Skin epidermis (tissue), 12 donors: ENCODE data around the gene TMTC4.

Experiments used
- H3K27ac ChIP-seq, 21 experiments: fragments of 200-600 bp; sonication (generic) in 11 of 21; one replicate each; pipeline ENCODE4 v1.5.0; 2020; ENCODE audit warnings: mild to moderate bottlenecking in 3 of 21, inconsistent platforms in 2 of 21, moderate library complexity in 2 of 21
- H3K4me3 ChIP-seq, 7 experiments: fragments of 200-600 bp; sonication (generic) in 2 of 7; one replicate each; pipeline ENCODE4 v1.5.0; 2020; ENCODE audit warnings: inconsistent platforms in 2 of 7, mild to moderate bottlenecking in 2 of 7, moderate library complexity in 1 of 7

TMTC4 gene

DNA sequence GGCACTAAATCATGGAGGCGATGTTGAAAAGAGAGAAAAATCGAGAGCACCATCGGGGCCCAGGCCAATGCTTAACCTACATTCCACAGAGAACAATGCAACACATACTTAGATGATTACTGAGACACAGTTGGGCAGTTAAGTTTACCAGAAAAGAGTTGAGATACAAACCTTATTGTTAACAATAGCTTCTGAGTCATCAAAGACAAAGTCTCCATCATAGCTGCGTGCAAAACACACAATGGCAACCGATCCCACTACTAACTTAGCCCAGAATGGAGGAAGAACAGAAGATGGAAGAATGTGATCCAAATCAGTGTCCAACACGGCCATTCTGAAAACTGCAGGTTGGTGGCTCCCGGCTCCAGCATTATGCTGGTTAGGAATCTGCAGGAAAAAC lies 6.2 kb downstream of the TMTC4 start:
- Histone ChIP-seq H3K27ac (no peak overlapping the region), H3K4me3 (no peak overlapping the region)

DNA sequence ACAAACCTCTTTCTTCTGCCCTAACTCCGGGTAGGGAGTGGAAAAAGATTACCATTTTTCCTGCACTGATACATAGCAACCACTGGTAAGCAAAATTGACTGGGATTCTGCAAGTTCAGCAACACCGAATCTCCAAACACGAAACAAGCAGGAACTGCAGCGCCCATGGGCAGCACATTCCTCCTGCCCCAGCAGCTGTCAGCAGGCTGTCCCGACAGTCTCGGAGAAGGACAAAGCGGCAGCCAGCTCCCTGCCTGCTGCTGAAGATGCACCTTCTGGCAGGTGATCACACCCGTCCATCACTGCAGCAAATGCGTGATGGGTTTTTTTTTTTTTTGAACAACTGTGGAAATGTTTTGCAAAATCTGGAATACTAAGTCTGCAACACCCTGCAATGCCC lies 6.7 kb downstream of the TMTC4 start:
- H3K27ac ChIP-seq = no peak overlapping the region

DNA sequence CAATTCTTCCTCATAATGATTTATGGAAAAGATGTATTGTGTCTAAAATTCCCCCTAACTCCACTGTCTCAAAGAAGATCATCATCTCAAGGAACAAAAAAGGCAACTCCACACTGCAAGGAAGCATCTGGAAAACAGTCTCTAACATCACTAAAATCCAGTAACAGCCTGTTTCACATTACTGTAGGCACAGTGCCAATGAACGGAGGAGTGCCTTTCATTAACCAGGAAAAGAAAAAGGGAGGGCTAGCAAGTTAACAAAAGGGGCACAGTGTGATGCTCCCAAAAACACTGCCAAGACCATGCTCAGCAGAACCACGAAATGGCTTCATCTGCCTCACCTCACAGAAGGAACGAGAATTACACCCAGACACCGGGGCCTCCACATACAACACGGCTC lies 8.5 kb downstream of the TMTC4 start:
- Histone ChIP-seq H3K4me3 (no peak overlapping the region), H3K27ac (no peak overlapping the region)

More for the DNA sequence above, 6.7 kb downstream of the TMTC4 start:
- no peak overlapping the region for H3K4me3 ChIP-seq

DNA sequence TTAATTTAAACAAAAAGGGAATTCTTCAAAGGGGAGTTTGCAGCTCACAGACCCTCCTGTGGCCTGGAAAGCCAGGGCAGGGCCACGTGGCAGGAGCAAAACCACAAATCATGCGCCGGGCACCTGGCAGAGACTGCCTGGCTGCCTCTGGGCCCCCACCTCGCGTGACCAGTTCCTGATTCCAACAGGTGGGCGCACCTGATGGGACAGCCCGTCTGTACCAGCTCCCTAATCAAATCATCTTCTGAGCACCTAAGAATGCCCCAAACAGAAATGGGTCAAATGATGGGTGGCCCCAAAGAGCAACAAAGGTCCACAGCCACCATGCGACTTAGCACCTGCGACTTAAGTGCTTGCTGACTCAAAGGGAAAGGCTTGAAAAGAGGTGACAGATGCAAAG lies 9.2 kb downstream of the TMTC4 start:
- no peak overlapping the region for H3K27ac ChIP-seq

DNA sequence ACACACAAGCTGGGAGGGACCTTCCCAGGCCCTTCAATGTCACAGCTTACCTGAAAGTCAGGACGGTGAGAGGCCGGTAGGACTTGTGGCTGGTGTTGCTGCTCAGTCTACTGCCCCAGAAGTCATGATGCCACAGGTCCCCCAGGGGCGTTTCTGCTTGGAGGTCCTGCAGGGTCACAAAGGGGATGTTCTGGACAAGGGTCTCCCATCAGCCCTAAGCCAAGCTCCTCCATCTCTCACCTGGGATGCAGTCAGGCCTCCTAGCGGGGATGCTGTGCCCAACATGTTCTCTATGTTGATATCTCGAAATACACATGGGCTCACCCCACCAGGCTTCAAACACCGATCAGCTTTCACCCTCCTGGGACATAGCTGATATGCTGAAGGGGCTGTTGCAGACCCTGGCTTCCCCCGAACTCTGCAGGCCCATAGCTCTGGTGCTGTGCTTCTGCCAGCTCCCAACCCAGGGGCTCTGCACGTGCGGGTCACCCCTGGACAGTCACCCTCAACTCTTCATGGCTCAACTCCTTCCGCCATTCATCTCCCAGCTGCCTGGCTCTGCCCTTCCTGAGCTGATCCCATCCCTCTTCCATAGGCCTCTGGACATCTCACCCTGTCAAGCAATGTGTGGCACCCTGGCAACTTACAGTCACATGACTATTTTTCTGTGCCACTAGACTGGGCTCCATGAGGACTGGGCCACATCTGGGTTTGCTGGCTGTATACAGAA lies 10.3 kb downstream of the TMTC4 start:
- Histone ChIP-seq H3K4me3 (no peak overlapping the region), H3K27ac (no peak overlapping the region)

More for the DNA sequence above, 9.2 kb downstream of the TMTC4 start:
- no peak overlapping the region for H3K4me3 ChIP-seq

DNA sequence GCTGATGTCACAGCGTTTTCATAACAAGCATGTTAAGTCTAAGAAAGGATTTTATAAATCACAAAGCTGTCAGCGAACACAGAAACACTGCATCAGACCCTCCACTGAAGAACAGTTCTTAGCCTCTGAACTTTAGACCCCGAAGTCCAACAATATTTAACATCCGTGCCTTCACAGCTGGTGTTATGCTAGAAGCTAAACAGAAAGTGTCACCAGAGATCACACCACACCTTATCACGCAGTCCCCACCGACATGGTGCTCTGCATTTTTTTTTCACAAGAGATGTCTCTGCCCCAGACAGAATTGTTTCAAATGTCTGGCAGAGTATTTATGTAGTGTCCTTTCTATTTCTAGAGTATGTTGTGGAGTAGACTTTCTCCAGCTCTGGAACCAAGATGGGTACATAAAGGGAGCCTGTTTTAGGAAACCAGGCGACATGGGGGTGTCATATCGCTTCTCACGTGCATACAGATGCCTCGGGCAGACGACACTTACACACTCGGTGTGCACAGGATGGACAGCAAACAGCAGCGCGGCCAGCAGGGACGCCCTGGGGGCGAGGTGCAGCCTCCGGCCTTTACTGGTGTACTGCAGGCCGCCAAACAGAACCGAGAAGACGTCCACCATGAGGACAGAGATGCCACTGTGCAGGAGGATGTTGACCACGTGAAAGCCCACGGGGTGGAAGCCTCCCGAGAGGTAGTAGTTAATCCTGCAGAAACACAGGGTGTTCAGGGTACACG lies 12.0 kb downstream of the TMTC4 start:
- Histone ChIP-seq H3K4me3 (no peak overlapping the region), H3K27ac (no peak overlapping the region)

DNA sequence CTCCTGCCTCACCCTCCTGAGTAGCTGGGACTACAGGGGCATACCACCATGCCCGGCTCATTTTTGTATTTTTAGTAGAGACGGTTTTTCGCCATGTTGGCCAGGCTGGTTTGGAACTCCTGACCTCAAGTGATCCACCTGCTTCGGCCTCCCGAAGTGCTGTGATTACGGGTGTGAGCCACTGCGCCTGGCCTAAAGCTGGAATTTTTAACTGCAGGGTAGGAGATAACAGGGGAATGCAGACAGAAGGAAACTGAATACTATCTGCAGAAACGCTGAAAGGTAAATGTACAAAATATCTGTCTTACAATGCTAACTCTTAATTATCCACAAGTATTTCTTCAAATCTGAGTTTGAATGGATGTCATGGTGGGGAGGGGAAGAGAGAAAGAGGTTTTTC lies 13.8 kb downstream of the TMTC4 start:
- Histone ChIP-seq H3K4me3 (no peak overlapping the region), H3K27ac (no peak overlapping the region)

DNA sequence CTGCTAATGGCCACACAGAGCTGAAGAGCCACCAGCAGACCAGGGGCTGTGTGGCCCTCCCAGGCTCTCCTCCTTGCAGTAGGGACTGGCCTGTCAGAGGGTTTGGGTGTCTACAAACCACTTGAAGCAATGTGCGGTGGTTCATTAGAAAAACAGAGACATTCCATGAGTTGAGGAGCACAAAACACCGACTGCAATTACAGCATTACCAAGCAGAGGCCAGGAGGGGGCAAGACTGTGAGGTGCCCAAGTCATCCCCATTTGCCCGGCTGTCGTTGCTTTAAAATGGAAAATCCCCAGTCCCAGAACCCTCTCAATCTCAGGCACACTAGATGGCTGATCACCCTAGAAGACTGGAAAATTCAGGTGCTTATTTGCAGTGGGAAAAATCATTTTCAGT lies 15.0 kb downstream of the TMTC4 start:
- H3K27ac ChIP-seq = no peak overlapping the region
- H3K4me3 ChIP-seq = no peak overlapping the region

DNA sequence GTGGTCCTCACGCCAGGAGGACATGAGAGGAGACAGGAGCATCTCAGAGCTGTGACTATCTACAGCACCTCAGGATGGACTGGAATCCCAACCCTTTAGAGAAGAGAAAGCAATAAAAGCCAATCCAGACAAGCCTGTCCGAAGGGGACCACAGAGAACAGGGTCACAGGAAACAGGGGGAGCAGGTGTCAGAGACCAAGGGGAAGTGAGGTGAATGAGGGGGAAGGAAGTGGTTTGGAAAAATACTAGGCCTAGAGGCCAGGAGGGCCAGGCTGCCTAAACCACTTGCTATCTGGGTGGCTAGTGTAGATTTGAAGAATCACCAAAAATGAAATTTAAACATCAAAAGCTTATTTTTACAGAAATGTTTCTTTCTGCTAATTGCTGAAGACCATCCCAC lies 16.2 kb downstream of the TMTC4 start:
- Histone ChIP-seq H3K4me3 (no peak overlapping the region), H3K27ac (no peak overlapping the region)

DNA sequence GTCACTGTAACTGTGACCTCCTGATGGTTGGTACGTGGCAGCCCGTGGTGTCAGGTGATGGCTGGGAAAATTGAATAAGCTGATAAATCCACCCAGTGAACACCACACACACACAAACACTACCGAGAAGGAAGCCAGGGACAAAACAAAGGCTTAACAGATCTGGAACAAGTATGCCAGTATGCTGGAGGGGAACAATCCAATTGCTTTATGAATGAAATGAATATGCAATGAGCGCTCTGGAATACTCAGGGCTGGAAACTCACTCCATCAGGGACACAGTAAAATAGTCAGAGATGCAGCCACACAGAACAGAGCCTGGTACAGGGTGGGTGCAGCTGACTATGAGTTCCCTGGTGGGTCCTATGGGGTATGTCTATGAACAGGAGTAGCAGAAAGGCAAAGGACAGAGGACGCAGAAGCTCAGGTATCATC lies 16.7 kb downstream of the TMTC4 start:
- H3K4me3 ChIP-seq = no peak overlapping the region
- no peak overlapping the region for H3K27ac ChIP-seq

DNA sequence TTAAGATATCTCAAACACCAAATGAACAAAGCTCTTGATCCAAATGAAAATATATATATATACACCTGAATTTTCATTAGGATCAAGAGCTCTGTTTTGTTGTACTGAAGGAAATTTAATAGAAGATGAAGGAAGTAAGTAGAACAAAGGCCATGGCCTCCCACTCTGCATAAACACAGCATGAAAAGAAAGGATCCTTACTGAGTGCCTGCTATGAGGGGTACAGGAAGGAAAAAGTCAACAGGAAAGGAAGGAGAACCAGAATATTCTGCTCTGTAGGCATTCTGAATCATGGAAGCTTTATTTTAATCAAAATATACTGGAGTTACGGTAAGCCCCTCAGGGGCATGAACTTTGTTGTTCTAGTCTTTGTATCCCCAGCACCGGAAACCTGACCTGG lies 22.1 kb downstream of the TMTC4 start:
- Histone ChIP-seq H3K4me3 (no peak overlapping the region), H3K27ac (no peak overlapping the region)

DNA sequence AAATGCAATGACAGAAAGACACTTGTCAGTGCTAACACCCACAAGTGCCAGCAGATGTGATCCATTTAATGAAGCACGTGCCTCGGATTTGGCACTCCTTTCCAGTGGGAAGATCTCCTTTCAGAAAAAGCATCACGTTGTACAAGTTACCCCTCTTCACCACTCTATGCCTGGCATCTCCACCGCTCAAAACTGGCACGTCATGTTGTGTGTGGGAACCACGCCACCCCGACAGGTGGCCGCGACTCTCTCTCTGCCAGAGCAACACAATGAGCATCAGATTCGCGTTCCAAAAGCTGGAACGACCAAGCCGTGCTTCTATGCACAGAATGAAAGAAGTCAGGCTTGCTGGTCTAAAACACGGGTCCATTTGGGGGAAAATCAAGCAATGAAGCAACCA lies 24.3 kb downstream of the TMTC4 start:
- Histone ChIP-seq H3K4me3 (no peak overlapping the region), H3K27ac (no peak overlapping the region)

DNA sequence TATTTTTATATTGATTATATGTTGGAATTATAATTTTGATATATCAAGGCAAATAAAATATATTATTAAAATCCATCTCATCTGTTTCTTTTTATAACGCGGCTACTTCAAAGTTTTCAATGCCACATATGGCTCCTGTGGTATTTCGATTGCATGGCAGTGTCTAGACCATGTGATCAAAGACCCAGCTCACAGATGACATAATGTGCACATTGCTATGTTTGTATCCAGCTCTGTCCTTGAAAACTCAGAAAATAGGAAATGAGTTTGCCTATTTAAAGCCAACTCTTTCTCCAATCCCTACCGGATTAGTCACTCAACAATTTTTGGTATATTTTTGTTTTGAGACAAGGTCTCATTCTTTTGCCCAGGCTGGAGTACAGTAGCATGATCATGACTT lies 26.2 kb downstream of the TMTC4 start:
- Histone ChIP-seq H3K4me3 (no peak overlapping the region), H3K27ac (no peak overlapping the region)

DNA sequence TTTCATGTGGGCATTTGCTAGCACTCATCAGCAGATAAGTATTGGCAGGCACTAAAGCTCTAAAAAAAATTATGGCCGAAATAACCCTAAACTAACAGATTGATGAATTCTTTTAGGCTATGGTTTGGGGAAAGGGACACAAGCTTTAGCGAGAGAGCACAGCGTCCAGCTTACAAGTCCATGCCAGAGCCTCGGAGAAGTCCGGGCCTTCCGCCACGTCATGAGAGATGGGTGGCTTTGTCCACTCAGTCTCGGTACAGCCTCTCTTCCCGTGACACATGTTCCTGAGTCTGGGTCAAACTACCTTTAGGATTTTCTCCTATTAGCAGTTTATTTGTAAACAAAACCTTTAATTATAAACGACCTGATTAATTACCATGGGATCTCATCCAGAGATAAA lies 27.7 kb downstream of the TMTC4 start:
- no peak overlapping the region for H3K4me3 ChIP-seq
- H3K27ac ChIP-seq = no peak overlapping the region

DNA sequence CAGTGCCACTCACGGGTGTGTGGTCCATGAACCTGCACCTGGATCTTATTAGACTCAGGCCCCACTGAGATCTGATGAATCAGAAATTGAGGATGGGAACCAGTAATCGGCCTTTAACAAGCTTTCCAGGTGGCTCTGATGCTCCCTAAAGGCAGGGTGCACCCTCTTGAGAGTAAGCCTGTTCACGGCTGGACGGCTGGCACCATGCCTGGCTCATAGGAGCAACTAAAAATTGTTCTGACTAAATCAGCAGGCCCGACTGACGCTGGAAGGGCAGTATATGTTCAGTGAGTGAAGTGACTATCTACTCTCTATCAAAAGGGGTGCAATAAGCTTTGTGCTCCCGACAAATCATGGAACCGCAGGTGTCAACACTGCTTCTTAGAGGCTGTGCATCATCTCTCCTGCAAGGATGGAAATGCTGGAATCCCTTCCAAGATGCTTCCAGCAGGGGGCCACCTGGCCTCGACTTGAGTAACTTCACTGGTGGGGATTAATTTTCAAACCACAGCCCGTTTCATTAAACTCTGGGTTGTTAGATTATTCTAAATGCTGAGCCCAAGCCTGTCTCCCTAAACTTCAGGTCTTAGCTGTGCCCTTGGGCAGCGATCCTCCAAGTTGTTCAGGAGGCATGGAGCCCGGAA lies 28.4 kb downstream of the TMTC4 start:
- Histone ChIP-seq H3K27ac (no peak overlapping the region), H3K4me3 (no peak overlapping the region)

DNA sequence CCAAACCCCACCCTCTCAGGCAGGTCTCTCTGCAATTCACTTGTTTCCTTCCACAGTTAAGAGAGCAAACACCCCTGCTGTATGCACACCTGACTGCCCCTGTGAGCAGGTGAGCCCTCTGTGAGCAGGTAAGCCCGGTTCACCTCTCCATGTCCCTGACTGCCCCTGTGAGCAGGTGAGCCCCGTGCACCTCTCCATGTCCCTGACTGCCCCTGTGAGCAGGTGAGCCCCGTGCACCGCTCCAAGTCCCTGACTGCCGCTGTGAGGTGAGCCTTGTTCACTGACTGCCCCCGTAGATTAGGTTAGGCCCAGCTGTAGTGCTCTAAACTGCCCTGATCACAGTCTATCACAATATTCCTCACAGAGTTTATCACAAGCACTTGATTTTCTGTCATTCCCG lies 29.2 kb downstream of the TMTC4 start:
- H3K27ac ChIP-seq = no peak overlapping the region
- H3K4me3 ChIP-seq = no peak overlapping the region

DNA sequence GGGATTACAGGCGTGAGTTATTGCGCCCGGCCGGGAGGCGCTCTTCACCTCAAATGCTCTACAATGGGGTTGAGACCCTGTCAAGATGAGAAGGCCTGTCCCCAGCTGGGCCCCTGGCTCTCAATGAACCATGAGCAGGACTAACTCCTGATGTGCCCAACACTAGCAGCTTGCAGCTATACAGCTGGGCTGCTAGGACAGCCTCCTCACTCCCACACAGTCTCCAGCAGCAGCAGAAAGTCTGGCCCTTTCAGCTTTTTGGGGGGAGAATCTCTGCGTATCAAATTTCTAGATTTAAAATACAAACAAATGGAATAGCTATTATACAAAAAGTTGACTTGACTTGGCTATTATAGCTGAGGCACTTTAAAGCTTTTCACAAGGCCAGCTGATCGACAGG lies 30.2 kb downstream of the TMTC4 start:
- Histone ChIP-seq H3K4me3 (no peak overlapping the region), H3K27ac (no peak overlapping the region)

DNA sequence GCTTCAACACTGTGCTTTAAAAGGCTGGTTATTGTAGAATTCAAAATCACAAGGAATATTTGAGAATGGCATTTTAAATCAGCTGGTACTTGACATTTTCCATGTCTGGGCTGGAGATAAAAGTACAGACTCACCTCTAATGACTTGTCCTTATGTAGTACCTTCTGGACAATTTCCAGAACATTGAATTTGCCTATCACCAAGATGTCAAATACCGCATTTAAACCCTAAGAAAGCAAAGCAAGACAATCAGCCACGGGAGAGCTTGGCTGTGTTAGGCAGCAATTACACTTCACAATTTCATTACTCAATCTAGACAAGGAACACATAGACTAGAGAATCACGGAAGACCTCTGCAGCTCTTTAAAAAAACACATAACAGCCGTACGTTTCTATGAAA lies 36.8 kb downstream of the TMTC4 start:
- no peak overlapping the region for H3K27ac ChIP-seq
- no peak overlapping the region for H3K4me3 ChIP-seq

DNA sequence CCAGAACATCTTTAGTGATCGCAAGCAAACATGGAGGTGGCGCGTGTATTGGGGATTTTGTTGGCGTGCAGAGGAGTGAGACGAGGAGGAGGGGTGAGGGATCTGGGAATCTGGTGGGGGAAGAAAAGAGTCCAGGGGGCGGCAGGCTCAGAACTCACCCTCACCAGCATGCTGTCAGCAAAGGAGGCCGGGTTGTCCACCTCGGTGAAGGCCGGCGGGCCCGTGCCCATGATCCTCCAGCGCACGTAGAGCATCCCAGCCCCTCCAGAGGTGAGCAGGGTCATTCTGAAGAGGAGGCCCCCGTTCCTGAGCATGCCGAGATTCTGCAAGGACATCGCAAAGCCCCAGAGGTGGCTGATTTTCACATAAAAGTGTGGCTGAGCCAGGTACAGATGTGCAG lies 37.2 kb downstream of the TMTC4 start:
- Histone ChIP-seq H3K27ac (no peak overlapping the region), H3K4me3 (no peak overlapping the region)

DNA sequence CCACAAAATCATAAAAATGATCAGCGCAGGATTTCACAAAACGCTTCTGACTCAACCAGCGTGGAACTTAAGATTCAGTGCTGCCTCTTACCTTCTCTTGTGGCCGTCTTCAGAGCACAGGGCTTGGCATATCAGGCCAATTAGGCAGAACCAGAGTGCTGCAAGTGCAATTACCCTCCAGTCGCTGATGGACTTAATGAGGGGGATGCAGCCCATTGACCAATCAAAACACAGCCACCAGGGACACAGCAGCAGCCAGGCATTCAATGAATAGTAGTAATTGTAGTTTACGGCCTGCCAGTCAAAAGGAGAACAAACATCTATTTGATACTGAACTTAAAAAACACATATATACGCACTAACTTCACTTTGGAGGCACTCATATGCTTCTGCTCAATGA lies 38.2 kb downstream of the TMTC4 start:
- H3K4me3 ChIP-seq = no peak overlapping the region
- H3K27ac ChIP-seq = no peak overlapping the region

DNA sequence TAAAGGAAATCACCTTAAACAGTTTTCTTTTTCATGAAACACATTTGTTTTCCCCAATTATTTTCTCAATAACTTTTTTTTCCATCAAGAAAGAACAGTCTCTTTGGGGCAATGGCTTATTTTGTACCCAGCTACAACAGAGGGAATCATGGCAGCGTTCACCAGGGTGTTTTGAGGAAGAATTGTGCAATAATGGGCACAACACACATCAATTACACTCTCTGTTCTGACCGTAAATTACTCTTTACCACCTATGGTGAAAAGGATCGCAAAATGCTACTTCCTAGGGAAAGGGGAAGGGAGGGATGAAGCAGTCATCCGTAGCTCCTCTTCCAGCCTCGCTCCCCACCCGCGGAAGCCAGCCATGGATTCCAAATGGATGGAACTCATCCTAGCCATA lies 38.6 kb downstream of the TMTC4 start:
- Histone ChIP-seq H3K4me3 (no peak overlapping the region), H3K27ac (no peak overlapping the region)
